Ovary (tissue), 3 donors: ENCODE measurements around the gene PMM2.

ENCODE experiments used
- POLR2A ChIP-seq: fragments of 450-650 bp; IDR thresholded peaks from one replicate; pipeline ENCODE4 v1.6.1; 2017; ENCODE audit warnings: antibody characterized with exemption, mild to moderate bottlenecking, moderate library complexity
- TF ChIP-seq, protein P1 (sequence below), 3 donors: fragments of 450-650 bp in 2 of 3; fragments of 200-600 bp in 1 of 3; IDR thresholded peaks; one replicate each; pipeline versions ENCODE4 v1.5.1 to v1.8.0; 2016 to 2022; ENCODE audit warnings: antibody characterized with exemption in 3 of 3, mild to moderate bottlenecking in 1 of 3
- donor health status: DM: no; HTN: no; CAD: no.

- TF ChIP-seq, protein P1, sequence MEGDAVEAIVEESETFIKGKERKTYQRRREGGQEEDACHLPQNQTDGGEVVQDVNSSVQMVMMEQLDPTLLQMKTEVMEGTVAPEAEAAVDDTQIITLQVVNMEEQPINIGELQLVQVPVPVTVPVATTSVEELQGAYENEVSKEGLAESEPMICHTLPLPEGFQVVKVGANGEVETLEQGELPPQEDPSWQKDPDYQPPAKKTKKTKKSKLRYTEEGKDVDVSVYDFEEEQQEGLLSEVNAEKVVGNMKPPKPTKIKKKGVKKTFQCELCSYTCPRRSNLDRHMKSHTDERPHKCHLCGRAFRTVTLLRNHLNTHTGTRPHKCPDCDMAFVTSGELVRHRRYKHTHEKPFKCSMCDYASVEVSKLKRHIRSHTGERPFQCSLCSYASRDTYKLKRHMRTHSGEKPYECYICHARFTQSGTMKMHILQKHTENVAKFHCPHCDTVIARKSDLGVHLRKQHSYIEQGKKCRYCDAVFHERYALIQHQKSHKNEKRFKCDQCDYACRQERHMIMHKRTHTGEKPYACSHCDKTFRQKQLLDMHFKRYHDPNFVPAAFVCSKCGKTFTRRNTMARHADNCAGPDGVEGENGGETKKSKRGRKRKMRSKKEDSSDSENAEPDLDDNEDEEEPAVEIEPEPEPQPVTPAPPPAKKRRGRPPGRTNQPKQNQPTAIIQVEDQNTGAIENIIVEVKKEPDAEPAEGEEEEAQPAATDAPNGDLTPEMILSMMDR (IDR thresholded peaks at IDR 0.05): no peak
- no peak for TF ChIP-seq POLR2A
These were observed 92.9 kb downstream of the PMM2 start for GRCh38 chr16:8890549-8890921.
